WTC11 (cell line): ENCODE results near the gene FMN2. TPM values are rescaled to one million over a fixed set of nuclear protein-coding genes. Genes with fewer than 3 reads are reported as not detected.

Experiments used
- ATAC-seq: fragments of 200-7000 bp; cut with Tn5 transposase; 2 replicates; pipeline ENCODE4 v1.10.0; 2021; ENCODE audit warnings: mild to moderate bottlenecking, moderate library complexity
- CTCF ChIA-PET: fragments of 300-600 bp; sonication (Branson Sonifier 250); formaldehyde crosslinking; loops from one replicate; lab custom pipeline; 2021; ENCODE audit warnings: antibody characterized with exemption; lab: Charles Lee
- POLR2A ChIA-PET: fragments of 350-600 bp; sonication (Branson Sonifier 250); formaldehyde crosslinking; loops from one replicate; lab custom pipeline; 2021; ENCODE audit warnings: antibody characterized with exemption; lab: Charles Lee
- DNase-seq: peaks from one replicate; pipeline ENCODE4 v3.0.0; 2021; ENCODE audit warnings: low spot score
- H3K27ac Mint-ChIP-seq: 2 replicates; pipeline ENCODE4 v1.8.0; 2021; ENCODE audit warnings: mixed read lengths
- H3K27me3 Mint-ChIP-seq: 2 replicates; pipeline ENCODE4 v1.8.0; 2021; ENCODE audit warnings: low read depth, mild to moderate bottlenecking, moderate library complexity, mixed read lengths
- H3K36me3 Mint-ChIP-seq: 2 replicates; pipeline ENCODE4 v1.8.0; 2021; ENCODE audit warnings: mixed read lengths
- H3K4me1 Mint-ChIP-seq: 2 replicates; pipeline ENCODE4 v1.8.0; 2022; ENCODE audit warnings: mixed read lengths
- H3K4me3 Mint-ChIP-seq: 2 replicates; pipeline ENCODE4 v1.8.0; 2021; ENCODE audit warnings: mild to moderate bottlenecking, moderate library complexity, mixed read lengths
- H3K9me3 Mint-ChIP-seq: 2 replicates; pipeline ENCODE4 v1.8.0; 2021; ENCODE audit warnings: mixed read lengths
- ELF4 ChIP-seq: sonication (generic); formaldehyde crosslinking; IDR thresholded peaks from 2 replicates; pipeline ENCODE4 v1.8.1; 2022; ENCODE audit warnings: low read depth, mild to moderate bottlenecking, moderate library complexity, missing genetic modification reagents
- ESRRA ChIP-seq: sonication (generic); formaldehyde crosslinking; IDR thresholded peaks from 2 replicates; pipeline ENCODE4 v1.8.1; 2022; ENCODE audit warnings: mild to moderate bottlenecking, missing genetic modification reagents, borderline replicate concordance
- NFYB ChIP-seq: sonication (generic); formaldehyde crosslinking; conservative IDR thresholded peaks from 2 replicates; pipeline ENCODE4 v1.8.0; 2022; ENCODE audit warnings: low read depth, missing genetic modification reagents
- NR1H2 ChIP-seq: sonication (generic); formaldehyde crosslinking; IDR thresholded peaks from 2 replicates; pipeline ENCODE4 v1.9.0; 2021; ENCODE audit warnings: mild to moderate bottlenecking, moderate library complexity, missing genetic modification reagents
- SMAD3 ChIP-seq: sonication (generic); formaldehyde crosslinking; IDR thresholded peaks from 2 replicates; pipeline ENCODE4 v1.8.0; 2022; ENCODE audit warnings: missing genetic modification reagents, mild to moderate bottlenecking, borderline replicate concordance
- SOX15 ChIP-seq: fragments of 250-450 bp; sonication (Bioruptor Pico); IDR thresholded peaks from 2 replicates; pipeline ENCODE4 v1.9.0; 2021; ENCODE audit warnings: mild to moderate bottlenecking
- SP1 ChIP-seq: sonication (generic); formaldehyde crosslinking; conservative IDR thresholded peaks from 2 replicates; pipeline ENCODE4 v1.8.1; 2022; ENCODE audit warnings: missing genetic modification reagents
- TCF7 ChIP-seq: sonication (generic); formaldehyde crosslinking; IDR thresholded peaks from 2 replicates; pipeline ENCODE4 v1.8.0; 2022; ENCODE audit warnings: mild to moderate bottlenecking, low read depth, missing genetic modification reagents, moderate library complexity
- ZNF138 ChIP-seq: sonication (generic); formaldehyde crosslinking; conservative IDR thresholded peaks from 2 replicates; pipeline ENCODE4 v1.8.1; 2022; ENCODE audit warnings: mild to moderate bottlenecking, moderate library complexity, missing genetic modification reagents
- ZNF423 ChIP-seq: fragments of 250-450 bp; sonication (Bioruptor Pico); IDR thresholded peaks from 2 replicates; pipeline ENCODE4 v2.1.2; 2022; ENCODE audit warnings: mild to moderate bottlenecking, moderate library complexity
- total RNA-seq: library from RNA; stranded (reverse); gene quantifications from 3 replicates; pipeline ENCODE4 v1.2.3, GENCODE V29; 2021
- TF ChIP-seq, protein P1 (sequence below): sonication (generic); formaldehyde crosslinking; IDR thresholded peaks from 2 replicates; pipeline ENCODE4 v1.8.0; 2023; ENCODE audit warnings: mild to moderate bottlenecking, missing genetic modification reagents
- TF ChIP-seq, protein P2 (sequence below): sonication (generic); formaldehyde crosslinking; conservative IDR thresholded peaks from 2 replicates; pipeline ENCODE4 v1.8.1; 2022; ENCODE audit warnings: mild to moderate bottlenecking, missing genetic modification reagents
- TF ChIP-seq, protein P3 (sequence below): sonication (generic); formaldehyde crosslinking; IDR thresholded peaks from 2 replicates; pipeline ENCODE4 v1.8.1; 2023; ENCODE audit warnings: mild to moderate bottlenecking, missing genetic modification reagents
- TF ChIP-seq, protein P4 (sequence below): sonication (generic); formaldehyde crosslinking; IDR thresholded peaks from 2 replicates; pipeline ENCODE4 v1.8.0; 2022; ENCODE audit warnings: missing genetic modification reagents
- TF ChIP-seq, protein P5 (sequence below): sonication (generic); formaldehyde crosslinking; IDR thresholded peaks from 2 replicates; pipeline ENCODE4 v1.8.1; 2023; ENCODE audit warnings: mild to moderate bottlenecking, missing genetic modification reagents, moderate library complexity
- TF ChIP-seq, protein P6 (sequence below): sonication (generic); formaldehyde crosslinking; IDR thresholded peaks from 2 replicates; pipeline ENCODE4 v1.8.1; 2022; ENCODE audit warnings: low read depth, missing genetic modification reagents, borderline replicate concordance
- TF ChIP-seq, protein P7 (sequence below): sonication (generic); formaldehyde crosslinking; IDR thresholded peaks from 2 replicates; pipeline ENCODE4 v1.8.0; 2022; ENCODE audit warnings: mild to moderate bottlenecking, missing genetic modification reagents

FMN2 gene
- total RNA-seq, 1 experiment from 2014 or later, result 1.8 TPM

DNA sequence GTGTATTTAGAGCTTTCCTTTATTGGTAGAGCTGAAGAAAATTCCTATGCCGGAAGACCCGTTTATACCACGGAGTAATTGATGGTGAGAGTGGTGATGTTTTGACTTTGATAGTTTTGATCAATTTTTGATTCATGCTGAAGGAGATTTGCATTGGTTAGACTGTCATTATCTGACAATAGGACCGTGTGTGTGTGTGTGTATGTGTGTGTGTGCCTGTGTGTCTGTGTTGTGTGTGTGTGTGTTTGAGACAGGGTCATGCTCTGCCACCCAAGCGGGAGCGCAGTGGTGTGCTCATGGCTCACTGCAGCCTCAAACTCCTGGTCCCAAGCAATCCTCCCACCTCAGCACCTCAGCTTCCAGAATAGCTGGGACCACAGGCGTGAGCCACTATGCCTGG lies 9.6 kb downstream of the FMN2 start (continued):
- TF ChIP-seq, protein P1, sequence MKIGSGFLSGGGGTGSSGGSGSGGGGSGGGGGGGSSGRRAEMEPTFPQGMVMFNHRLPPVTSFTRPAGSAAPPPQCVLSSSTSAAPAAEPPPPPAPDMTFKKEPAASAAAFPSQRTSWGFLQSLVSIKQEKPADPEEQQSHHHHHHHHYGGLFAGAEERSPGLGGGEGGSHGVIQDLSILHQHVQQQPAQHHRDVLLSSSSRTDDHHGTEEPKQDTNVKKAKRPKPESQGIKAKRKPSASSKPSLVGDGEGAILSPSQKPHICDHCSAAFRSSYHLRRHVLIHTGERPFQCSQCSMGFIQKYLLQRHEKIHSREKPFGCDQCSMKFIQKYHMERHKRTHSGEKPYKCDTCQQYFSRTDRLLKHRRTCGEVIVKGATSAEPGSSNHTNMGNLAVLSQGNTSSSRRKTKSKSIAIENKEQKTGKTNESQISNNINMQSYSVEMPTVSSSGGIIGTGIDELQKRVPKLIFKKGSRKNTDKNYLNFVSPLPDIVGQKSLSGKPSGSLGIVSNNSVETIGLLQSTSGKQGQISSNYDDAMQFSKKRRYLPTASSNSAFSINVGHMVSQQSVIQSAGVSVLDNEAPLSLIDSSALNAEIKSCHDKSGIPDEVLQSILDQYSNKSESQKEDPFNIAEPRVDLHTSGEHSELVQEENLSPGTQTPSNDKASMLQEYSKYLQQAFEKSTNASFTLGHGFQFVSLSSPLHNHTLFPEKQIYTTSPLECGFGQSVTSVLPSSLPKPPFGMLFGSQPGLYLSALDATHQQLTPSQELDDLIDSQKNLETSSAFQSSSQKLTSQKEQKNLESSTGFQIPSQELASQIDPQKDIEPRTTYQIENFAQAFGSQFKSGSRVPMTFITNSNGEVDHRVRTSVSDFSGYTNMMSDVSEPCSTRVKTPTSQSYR (CRISPR knock-in tag), result no peak
- TF ChIP-seq ZNF138 (CRISPR knock-in tag) (no peak), NFYB (CRISPR knock-in tag) (no peak), NR1H2 (CRISPR knock-in tag) (no peak)
- TF ChIP-seq, protein P2, sequence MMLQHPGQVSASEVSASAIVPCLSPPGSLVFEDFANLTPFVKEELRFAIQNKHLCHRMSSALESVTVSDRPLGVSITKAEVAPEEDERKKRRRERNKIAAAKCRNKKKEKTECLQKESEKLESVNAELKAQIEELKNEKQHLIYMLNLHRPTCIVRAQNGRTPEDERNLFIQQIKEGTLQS, result no peak

DNA sequence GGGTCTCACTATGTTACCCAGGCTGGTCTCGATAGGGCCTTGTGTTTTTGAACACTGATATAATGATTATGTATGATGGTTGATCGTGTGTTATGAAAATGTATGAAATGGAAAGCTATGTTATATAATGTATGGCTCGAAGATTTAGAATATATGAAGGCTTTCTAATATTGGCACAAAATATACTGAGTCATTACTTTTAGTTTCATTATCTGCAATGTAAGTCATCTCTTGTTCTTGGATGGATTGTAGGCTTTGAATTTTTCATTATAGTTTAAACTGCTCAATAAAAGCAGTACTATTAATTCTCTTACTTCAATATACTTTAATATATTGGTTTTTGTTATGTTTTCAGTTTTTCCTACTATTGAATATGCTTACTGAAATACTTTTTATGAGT lies 10.1 kb downstream of the FMN2 start:
- CTCF ChIA-PET, result interaction anchor here (0.7 kb wide), 1 partner anchor 591 kb away, joined by 3 read pairs; no protein-coding TSS in a partner anchor
- no peak for DNase-seq
- TF ChIP-seq, protein P3, sequence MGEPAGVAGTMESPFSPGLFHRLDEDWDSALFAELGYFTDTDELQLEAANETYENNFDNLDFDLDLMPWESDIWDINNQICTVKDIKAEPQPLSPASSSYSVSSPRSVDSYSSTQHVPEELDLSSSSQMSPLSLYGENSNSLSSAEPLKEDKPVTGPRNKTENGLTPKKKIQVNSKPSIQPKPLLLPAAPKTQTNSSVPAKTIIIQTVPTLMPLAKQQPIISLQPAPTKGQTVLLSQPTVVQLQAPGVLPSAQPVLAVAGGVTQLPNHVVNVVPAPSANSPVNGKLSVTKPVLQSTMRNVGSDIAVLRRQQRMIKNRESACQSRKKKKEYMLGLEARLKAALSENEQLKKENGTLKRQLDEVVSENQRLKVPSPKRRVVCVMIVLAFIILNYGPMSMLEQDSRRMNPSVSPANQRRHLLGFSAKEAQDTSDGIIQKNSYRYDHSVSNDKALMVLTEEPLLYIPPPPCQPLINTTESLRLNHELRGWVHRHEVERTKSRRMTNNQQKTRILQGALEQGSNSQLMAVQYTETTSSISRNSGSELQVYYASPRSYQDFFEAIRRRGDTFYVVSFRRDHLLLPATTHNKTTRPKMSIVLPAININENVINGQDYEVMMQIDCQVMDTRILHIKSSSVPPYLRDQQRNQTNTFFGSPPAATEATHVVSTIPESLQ (CRISPR knock-in tag), result no peak
- no peak for TF ChIP-seq TCF7 (CRISPR knock-in tag)
- no peak for TF ChIP-seq ZNF423 (CRISPR knock-in tag)
- no peak for TF ChIP-seq SMAD3
- TF ChIP-seq, protein P4, sequence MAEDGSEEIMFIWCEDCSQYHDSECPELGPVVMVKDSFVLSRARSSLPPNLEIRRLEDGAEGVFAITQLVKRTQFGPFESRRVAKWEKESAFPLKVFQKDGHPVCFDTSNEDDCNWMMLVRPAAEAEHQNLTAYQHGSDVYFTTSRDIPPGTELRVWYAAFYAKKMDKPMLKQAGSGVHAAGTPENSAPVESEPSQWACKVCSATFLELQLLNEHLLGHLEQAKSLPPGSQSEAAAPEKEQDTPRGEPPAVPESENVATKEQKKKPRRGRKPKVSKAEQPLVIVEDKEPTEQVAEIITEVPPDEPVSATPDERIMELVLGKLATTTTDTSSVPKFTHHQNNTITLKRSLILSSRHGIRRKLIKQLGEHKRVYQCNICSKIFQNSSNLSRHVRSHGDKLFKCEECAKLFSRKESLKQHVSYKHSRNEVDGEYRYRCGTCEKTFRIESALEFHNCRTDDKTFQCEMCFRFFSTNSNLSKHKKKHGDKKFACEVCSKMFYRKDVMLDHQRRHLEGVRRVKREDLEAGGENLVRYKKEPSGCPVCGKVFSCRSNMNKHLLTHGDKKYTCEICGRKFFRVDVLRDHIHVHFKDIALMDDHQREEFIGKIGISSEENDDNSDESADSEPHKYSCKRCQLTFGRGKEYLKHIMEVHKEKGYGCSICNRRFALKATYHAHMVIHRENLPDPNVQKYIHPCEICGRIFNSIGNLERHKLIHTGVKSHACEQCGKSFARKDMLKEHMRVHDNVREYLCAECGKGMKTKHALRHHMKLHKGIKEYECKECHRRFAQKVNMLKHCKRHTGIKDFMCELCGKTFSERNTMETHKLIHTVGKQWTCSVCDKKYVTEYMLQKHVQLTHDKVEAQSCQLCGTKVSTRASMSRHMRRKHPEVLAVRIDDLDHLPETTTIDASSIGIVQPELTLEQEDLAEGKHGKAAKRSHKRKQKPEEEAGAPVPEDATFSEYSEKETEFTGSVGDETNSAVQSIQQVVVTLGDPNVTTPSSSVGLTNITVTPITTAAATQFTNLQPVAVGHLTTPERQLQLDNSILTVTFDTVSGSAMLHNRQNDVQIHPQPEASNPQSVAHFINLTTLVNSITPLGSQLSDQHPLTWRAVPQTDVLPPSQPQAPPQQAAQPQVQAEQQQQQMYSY (CRISPR knock-in tag), result no peak
- TF ChIP-seq SOX15 (CRISPR knock-in tag), result no peak
- TF ChIP-seq, protein P5, sequence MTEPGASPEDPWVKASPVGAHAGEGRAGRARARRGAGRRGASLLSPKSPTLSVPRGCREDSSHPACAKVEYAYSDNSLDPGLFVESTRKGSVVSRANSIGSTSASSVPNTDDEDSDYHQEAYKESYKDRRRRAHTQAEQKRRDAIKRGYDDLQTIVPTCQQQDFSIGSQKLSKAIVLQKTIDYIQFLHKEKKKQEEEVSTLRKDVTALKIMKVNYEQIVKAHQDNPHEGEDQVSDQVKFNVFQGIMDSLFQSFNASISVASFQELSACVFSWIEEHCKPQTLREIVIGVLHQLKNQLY (CRISPR knock-in tag), result no peak
- no peak for TF ChIP-seq ESRRA
- TF ChIP-seq, protein P6, sequence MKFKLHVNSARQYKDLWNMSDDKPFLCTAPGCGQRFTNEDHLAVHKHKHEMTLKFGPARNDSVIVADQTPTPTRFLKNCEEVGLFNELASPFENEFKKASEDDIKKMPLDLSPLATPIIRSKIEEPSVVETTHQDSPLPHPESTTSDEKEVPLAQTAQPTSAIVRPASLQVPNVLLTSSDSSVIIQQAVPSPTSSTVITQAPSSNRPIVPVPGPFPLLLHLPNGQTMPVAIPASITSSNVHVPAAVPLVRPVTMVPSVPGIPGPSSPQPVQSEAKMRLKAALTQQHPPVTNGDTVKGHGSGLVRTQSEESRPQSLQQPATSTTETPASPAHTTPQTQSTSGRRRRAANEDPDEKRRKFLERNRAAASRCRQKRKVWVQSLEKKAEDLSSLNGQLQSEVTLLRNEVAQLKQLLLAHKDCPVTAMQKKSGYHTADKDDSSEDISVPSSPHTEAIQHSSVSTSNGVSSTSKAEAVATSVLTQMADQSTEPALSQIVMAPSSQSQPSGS (CRISPR knock-in tag), result no peak
- TF ChIP-seq ELF4 (CRISPR knock-in tag), result no peak
- TF ChIP-seq, protein P7, sequence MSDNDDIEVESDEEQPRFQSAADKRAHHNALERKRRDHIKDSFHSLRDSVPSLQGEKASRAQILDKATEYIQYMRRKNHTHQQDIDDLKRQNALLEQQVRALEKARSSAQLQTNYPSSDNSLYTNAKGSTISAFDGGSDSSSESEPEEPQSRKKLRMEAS (CRISPR knock-in tag), result no peak
- no peak for TF ChIP-seq SP1
- TF ChIP-seq, all 79 proteins: peak for 0
- no peak overlapping the region for H3K27ac Mint-ChIP-seq
- no peak overlapping the region for H3K4me3 Mint-ChIP-seq
- H3K4me1 Mint-ChIP-seq, result peaks cover 25% of the 10 kb centered on the region
- no peak for ATAC-seq
- POLR2A ChIA-PET, result no interaction called here
- no peaks in the 10 kb centered on the region for H3K9me3 Mint-ChIP-seq
- no peaks in the 10 kb centered on the region for H3K27me3 Mint-ChIP-seq
- no peaks in the 10 kb centered on the region for H3K36me3 Mint-ChIP-seq
